ENCODE results near the gene ARRDC5.
"Not testable (repeated sequence)": the region's sequence is repeated elsewhere in the genome, so short reads cannot be mapped to it uniquely, and the experiment has no call there.

Gene ARRDC5

DNA sequence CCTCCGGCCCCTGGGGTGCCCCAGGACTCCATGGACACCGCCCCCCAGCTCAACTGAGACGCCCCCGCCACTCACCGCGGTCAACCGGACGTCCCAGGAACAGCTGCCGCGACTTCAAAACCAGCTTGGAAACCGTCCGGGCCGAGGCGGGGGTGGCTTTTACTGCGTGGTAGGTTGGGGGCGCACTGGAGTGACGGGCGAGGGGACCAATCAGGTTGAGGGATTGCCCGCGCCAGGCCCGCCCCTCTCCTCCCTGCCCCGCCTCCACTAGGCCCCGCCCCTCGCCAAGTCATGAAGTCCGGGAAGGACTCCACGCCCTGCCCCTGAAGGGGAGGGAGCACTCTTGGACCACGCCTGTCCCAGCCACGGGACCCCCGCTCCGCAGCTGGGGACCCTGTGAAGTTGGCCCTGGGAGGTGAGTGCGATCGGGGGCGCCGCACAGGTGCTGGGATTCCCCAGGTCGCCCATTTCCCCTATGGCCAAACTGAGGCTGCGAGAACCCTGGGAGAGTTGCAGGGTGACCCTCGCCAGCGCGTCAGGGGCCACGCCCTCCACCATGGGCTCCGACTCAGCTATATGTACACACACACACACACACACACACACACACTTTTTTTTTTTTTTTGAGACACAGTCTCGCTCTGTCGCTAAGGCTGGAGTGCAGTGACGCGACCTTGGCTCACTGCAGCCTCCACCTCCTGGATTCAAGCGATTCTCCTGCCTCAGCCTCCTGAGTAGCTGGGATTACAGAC lies 35.0 kb downstream of the ARRDC5 start, which contains the start of gene PLIN3:
Gene PLIN3 (minus strand): TSS at position 134 of the 752 bp plus-strand sequence. CDS start 6,273 bp downstream, outside the sequence.
- peak; percentile 98 for DNase-seq

GRCh38 chr19:4866595-4867424 lies 35.9 kb downstream of the ARRDC5 start:
- peak; percentile 73 for DNase-seq

DNA sequence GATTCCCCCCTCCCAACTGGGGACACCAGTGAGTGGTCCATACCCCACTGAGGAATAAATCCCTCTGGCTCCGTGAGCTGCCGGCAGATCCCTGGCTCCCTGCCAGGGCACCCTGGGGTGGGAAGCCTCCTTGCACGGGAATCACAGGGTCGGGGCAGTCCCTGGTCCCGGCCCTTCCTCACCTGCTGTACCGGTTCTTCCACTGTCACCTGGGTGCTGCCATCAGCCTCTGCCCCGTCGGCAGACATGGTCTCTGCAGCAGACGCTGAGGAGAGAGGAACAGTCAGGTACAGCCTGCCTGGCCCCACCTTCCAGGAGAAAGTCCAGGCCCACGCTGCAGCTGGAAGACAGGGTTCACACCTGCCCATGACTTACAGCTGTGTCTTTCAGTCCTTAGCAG lies 41.5 kb downstream of the ARRDC5 start:
- no peak for DNase-seq

DNA sequence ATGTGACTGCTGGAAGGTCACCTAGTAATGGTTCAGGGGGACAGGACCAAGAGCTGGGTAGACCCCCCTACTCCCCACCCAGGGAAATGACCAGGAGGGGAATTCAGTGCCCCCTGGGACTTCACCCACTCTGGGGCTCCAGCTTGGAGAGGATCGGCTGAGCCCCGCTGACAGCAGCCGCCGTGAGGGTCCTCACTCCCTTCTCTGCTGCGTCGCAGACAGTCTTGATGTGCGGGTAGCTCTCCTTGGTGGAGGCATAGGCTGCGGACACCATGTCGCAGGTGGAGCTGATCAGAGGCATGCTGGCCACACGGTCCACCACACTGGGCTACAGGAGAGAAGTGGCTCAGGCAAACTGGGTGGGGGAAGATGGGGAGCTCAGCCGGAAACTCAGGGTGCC lies 43.0 kb downstream of the ARRDC5 start:
- DNase-seq = no peak

DNA sequence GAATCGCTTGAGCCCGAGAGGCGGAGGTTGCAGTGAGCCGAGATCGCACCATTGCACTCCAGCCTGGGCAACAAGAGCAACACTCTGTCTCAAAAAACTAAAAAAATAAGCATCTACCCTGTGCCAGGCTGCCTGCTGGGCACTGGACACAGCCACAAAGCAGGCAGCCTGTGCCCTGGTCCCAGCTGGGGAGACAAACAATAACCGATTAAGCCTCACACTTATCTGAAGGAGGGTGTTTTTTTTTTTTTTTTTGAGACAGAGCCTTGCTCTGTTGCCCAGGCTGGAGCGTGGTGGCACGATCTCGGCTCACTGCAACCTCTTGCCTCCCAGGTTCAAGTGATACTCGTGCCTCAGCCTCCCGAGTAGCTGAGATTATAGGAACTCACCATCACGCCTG lies 46.2 kb downstream of the ARRDC5 start:
- DNase-seq = not testable (repeated sequence)

GRCh38 chr19:4853506-4853905 lies 49.2 kb downstream of the ARRDC5 start:
- not testable (repeated sequence) for DNase-seq

GRCh38 chr19:4852484-4852883 lies 50.2 kb downstream of the ARRDC5 start:
- no peak for DNase-seq

DNA sequence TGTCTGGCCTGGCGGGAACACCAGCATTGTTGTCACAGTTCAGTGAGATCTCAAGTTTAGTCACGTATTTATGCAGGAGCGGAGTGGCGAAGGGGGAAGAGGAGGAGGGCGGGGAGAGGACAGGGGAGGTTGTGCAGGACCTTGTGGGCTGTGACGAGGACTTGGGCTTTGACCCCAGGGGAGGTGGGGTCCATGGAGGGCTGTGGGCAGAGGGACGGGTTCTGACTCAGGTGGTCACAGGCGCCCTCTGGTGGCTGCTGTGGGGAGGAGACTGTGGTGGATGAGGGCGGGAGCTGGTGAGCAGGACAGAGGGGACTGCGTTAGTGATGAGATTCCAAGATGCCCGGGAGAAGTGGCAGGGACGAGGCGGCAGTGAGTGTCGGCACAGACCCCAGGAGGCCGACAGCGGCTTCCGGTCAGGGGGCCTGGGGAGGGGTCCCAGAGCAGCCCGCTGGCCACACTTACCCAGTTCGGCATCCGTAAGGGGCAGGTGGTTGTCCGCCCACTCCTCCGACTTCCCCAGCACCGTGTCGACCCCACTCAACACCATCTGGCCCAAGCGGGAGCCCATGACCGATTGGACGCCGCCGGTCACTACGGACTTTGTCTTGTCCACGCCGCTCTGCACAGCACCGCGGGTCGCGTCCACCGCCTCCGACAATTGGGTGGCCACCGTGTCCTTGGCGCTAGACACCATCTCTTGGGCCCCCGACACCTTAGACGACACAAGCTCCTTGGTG lies 51.0 kb downstream of the ARRDC5 start:
- peak; percentile 90 for DNase-seq

DNA sequence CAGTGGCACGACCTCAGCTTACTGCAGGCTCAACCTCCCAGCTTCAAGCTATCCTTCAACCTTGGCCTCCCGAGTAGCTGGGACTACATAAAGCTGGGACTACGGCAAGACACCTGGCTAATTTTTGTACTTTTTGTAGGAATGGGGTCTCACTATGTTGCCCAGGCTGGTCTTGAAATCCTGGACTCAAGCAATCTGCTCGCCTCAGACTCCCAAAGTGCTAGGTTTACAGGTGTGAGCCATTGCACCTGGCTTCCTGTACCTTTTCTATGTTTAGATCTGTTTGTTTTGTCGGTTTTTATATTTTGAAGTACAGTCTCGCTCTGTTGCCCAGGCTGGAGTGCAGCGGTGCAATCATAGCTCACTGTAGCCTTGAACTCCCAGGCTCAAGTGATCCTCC lies 53.7 kb downstream of the ARRDC5 start:
- DNase-seq = no peak

DNA sequence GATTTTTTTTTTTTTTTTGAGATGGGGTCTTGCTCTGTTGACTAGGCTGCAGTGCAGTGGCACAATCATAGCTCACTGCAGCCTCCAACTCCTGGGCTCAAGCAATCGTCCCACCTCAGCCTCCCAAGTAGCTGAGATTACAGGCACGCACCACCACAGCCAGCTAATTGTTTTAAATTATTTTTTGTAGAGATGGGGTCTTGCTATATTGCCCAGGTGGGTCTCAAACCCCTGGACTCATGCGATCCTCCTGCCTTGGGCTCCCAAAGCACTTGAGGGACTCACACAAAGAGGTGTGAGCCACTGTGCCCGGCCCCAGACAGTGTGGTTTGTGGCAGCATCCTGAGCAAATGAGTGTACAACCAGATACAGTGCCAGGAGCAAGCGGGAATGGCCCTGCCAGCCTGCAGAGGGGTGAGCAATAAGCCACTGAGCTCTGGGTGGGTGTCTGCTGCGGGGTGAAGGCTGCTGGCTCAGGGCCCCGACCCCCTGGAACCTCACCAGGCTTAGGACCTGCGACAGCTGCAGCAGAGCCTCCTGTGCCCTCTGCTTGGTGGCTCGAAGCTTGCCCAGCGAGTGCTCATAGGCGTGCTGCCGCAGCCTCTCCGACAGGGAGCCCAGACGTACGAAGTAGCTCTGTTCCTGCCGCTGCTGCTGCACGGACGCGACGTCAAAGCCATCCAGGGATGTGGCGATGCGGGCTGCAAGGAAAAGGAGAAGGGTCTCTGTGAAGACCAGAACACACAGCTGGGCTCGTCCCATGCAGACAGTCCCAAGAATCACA lies 55.3 kb downstream of the ARRDC5 start:
- no peak for DNase-seq

- DNase-seq = not testable (repeated sequence)
Observed at GRCh38 chr19:4845975-4846374, 56.7 kb downstream of the ARRDC5 start.

GRCh38 chr19:4844348-4845179 lies 58.1 kb downstream of the ARRDC5 start:
- DNase-seq = no peak

- no peak for DNase-seq
Observed at GRCh38 chr19:4843647-4843965, 59.1 kb downstream of the ARRDC5 start.
